OCI-LY7 (cell line): Measurements from ENCODE around the gene ACER3. TPM values are rescaled to one million over a fixed set of nuclear protein-coding genes. Genes with fewer than 3 reads are reported as not detected.
"Not testable (repeated sequence)": the region's sequence is repeated elsewhere in the genome, so short reads cannot be mapped to it uniquely, and the experiment has no call there.

Source experiments
- BruUV-seq: library from RNA; stranded (reverse); fragments of 400-500 nt; replicated peaks from 2 replicates; lab custom pipeline; 2021; lab: Mats Ljungman, UMichigan
- CTCF ChIA-PET: fragments of 300-600 bp; sonication (Branson Sonifier 250); formaldehyde crosslinking; loops from one replicate; lab custom pipeline; 2022; ENCODE audit warnings: antibody characterized with exemption; ENCODE audit not compliant: unreplicated experiment; lab: Charles Lee
- POLR2A ChIA-PET: fragments of 300-600 bp; sonication (Branson Sonifier 250); formaldehyde crosslinking; loops from one replicate; lab custom pipeline; 2022; ENCODE audit warnings: antibody characterized with exemption; lab: Charles Lee
- DNase-seq: peaks from one replicate; pipeline ENCODE4 v3.0.0-alpha.2; 2015; ENCODE audit warnings: low spot score
- H2AFZ ChIP-seq: fragments of 200-600 bp; sonication (generic), shearing (Covaris generic); 2 replicates; pipeline ENCODE4 v1.6.1; 2014; ENCODE audit warnings: mild to moderate bottlenecking, antibody characterized with exemption, low read length, moderate library complexity
- H3K27ac ChIP-seq: fragments of 200-600 bp; sonication (generic); 2 replicates; pipeline ENCODE4 v1.5.1; 2014; ENCODE audit warnings: mixed run types, low read depth, mild to moderate bottlenecking, moderate library complexity, low read length, inconsistent platforms; ENCODE audit not compliant: poor library complexity, severe bottlenecking
- H3K36me3 ChIP-seq: fragments of 200-600 bp; sonication (generic); 2 replicates; pipeline ENCODE4 v1.6.1; 2014; ENCODE audit warnings: mild to moderate bottlenecking, antibody characterized with exemption, low read length, moderate library complexity, mixed read lengths; ENCODE audit not compliant: insufficient read depth
- H3K4me1 ChIP-seq: fragments of 200-600 bp; sonication (generic); 2 replicates; pipeline ENCODE4 v1.5.1; 2014; ENCODE audit warnings: mild to moderate bottlenecking, low read length; ENCODE audit not compliant: insufficient read depth, poor library complexity, severe bottlenecking
- H3K4me2 ChIP-seq: fragments of 200-600 bp; sonication (generic); 2 replicates; pipeline ENCODE4 v1.6.1; 2014; ENCODE audit warnings: mild to moderate bottlenecking, low read length
- H3K4me3 ChIP-seq: fragments of 200-600 bp; sonication (generic); 2 replicates; pipeline ENCODE4 v1.5.1; 2014; ENCODE audit warnings: mild to moderate bottlenecking, low read depth, low read length; ENCODE audit not compliant: poor library complexity, severe bottlenecking
- H3K79me2 ChIP-seq: fragments of 200-600 bp; sonication (generic); 2 replicates; pipeline ENCODE4 v1.6.1; 2016; ENCODE audit warnings: low read depth, mild to moderate bottlenecking, low read length, moderate library complexity, mixed read lengths; ENCODE audit not compliant: insufficient read depth
- H3K9me2 ChIP-seq: fragments of 200-600 bp; sonication (generic); 2 replicates; pipeline ENCODE4 v1.6.1; 2016; ENCODE audit warnings: mild to moderate bottlenecking, low read length, mixed read lengths; ENCODE audit not compliant: insufficient read depth
- H3K9me3 ChIP-seq: fragments of 200-600 bp; sonication (generic); 2 replicates; pipeline ENCODE4 v1.6.1; 2014; ENCODE audit warnings: mild to moderate bottlenecking, mixed run types, low read length, mixed read lengths
- H4K20me1 ChIP-seq: fragments of 200-600 bp; sonication (generic); 2 replicates; pipeline ENCODE4 v1.6.1; 2014; ENCODE audit warnings: mild to moderate bottlenecking, antibody characterized with exemption, low read length, moderate library complexity, mixed read lengths; ENCODE audit not compliant: insufficient read depth
- EZH2phosphoT487 ChIP-seq: fragments of 200-600 bp; sonication (generic); IDR thresholded peaks from 2 replicates; pipeline ENCODE4 v1.6.1; 2018; ENCODE audit warnings: low read depth, borderline replicate concordance, mild to moderate bottlenecking, mixed run types, antibody characterized with exemption, low read length, moderate library complexity, mixed read lengths
- intact Hi-C: fragments of 100-400 bp; cut with micrococcal nuclease; formaldehyde crosslinking; loops from one replicate; pipeline ENCODE4 v1.10.0; 2022; ENCODE audit not compliant: unreplicated experiment
- total RNA-seq, 2 experiments: library from RNA; depleted of rRNA in 1 of 2; stranded (reverse); fragments of >200 nt in 1 of 2; shearing (Covaris generic) in 1 of 2; gene quantifications; 2 replicates each; pipeline ENCODE4 v1.2.3, GENCODE V29; 2014 to 2022
- TF ChIP-seq, protein P1 (sequence below): fragments of 200-600 bp; sonication (generic); conservative IDR thresholded peaks from 2 replicates; pipeline ENCODE4 v1.5.1; 2014; ENCODE audit warnings: mild to moderate bottlenecking, antibody characterized with exemption, low read length, moderate library complexity, mixed read lengths

Gene ACER3
- total RNA-seq, 2 experiments from 2014 or later: 3.0 to 12.2 TPM

DNA sequence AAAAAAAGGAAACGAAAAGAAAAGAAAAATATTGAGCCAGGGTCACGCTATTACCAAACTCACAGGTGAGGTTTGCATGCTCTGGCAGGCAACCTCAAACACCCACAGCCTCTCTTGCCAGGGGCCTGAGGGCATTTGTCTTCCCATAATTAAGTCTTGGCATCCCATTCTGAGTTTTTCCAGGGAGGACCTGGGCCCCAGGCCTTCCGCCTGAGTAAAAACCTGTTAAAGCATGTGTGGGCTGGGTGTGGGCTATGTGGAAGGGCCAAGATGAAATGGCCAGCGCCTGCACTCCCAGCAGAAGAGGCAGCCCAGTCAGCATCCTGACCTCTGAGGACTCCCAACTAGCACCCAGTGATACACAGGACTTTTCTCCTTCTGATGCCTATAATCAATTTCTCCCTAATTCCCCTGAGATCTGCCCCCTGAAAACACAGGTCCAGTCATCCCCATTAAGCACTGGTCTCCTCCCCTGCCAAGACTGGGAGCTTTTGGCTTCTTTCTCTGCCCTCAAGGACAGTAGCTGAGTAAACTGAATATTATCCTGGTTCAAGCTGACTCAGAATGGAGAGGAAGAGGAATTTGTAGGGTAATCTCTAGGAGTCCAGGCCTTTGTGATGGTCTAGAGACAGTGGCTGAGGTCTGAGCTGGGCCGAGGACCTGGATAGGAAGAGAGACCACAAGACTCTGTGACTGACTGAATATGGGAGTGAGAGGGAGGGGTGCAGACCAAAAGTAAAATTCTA lies 35.6 kb upstream of the ACER3 start:
- no peaks in the 10 kb centered on the region for H3K36me3 ChIP-seq
- 0 out of 2 replicates have a peak, but pooled peaks cover 7% of the 10 kb centered on the region for H3K9me3 ChIP-seq
- ChIA-PET POLR2A (no interaction called here), CTCF (no interaction called here)
- H2AFZ ChIP-seq: no peak overlapping the region
- BruUV-seq: no TSS peak
- intact Hi-C loops: no loop called here
- no peak overlapping the region for H3K4me3 ChIP-seq
- peaks cover 6% of the 10 kb centered on the region for H3K4me1 ChIP-seq
- no peaks in the 10 kb centered on the region for H3K9me2 ChIP-seq
- no peak overlapping the region for H3K27ac ChIP-seq
- H4K20me1 ChIP-seq: no peaks in the 10 kb centered on the region
- no peak overlapping the region for H3K4me2 ChIP-seq
- no peaks in the 10 kb centered on the region for H3K79me2 ChIP-seq
- no peak for DNase-seq
- no peak for TF ChIP-seq EZH2phosphoT487
- TF ChIP-seq, protein P1, sequence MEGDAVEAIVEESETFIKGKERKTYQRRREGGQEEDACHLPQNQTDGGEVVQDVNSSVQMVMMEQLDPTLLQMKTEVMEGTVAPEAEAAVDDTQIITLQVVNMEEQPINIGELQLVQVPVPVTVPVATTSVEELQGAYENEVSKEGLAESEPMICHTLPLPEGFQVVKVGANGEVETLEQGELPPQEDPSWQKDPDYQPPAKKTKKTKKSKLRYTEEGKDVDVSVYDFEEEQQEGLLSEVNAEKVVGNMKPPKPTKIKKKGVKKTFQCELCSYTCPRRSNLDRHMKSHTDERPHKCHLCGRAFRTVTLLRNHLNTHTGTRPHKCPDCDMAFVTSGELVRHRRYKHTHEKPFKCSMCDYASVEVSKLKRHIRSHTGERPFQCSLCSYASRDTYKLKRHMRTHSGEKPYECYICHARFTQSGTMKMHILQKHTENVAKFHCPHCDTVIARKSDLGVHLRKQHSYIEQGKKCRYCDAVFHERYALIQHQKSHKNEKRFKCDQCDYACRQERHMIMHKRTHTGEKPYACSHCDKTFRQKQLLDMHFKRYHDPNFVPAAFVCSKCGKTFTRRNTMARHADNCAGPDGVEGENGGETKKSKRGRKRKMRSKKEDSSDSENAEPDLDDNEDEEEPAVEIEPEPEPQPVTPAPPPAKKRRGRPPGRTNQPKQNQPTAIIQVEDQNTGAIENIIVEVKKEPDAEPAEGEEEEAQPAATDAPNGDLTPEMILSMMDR: no peak

DNA sequence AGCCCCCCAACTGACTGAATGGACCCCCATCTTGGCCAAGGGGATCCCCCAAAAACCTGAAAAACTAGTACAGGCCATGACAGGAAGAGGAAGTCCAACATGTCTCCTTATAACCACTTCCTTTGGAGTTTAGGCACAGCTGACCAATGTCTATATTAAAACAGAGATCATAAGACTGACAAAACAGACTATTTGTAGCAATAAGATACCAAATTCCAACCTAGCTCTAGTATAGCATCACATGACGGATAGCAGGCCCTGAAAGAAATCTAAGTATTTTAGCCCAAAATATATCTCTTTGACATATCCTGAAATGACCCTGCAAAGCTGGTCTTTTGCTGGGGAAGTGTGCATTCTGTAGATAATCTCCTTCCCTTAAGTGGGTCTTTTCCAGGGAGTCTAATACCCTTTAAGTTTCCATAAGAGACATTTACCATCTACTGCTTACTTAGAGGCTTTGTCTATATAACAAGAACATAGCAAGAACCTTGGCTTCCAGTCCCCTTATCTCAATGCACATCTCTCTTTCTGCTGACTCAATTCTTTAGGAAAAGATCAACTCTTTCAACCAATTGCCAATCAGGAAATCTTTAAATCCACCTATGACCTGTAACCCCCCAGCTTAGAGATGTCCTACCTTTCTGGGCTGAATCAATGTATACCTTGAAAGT lies 34.9 kb upstream of the ACER3 start:
- Histone ChIP-seq H3K27ac (no peak overlapping the region), H3K9me3 (0 out of 2 replicates have a peak, but pooled peaks cover 7% of the 10 kb centered on the region), H3K9me2 (no peaks in the 10 kb centered on the region), H4K20me1 (no peaks in the 10 kb centered on the region), H2AFZ (no peak overlapping the region), H3K4me2 (no peak overlapping the region), H3K36me3 (no peaks in the 10 kb centered on the region), H3K79me2 (no peaks in the 10 kb centered on the region), H3K4me3 (no peak overlapping the region), H3K4me1 (peaks cover 6% of the 10 kb centered on the region)
- POLR2A ChIA-PET: interaction anchor here (0.6 to 0.7 kb wide), 2 partner anchors 29 to 63 kb away, joined by 3 read pairs; no protein-coding TSS in a partner anchor
- CTCF ChIA-PET: no interaction called here
- no TSS peak for BruUV-seq
- intact Hi-C loops: no loop called here
- TF ChIP-seq, protein P1: no peak
- no peak for TF ChIP-seq EZH2phosphoT487
- no peak for DNase-seq

DNA sequence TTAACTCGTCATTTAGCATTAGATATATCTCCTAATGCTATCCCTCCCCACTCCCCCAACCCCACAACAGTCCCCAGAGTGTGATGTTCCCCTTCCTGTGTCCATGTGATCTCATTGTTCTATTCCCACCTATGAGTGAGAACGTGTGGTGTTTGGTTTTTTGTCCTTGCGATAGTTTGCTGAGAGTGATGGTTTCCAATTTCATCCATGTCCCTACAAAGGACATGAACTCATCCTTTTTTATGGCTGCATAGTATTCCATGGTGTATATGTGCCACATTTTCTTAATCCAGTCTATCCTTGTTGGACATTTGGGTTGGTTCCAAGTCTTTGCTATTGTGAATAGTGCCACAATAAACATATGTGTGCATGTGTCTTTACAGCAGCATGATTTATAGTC lies 34.2 kb upstream of the ACER3 start:
- intact Hi-C loops, H3K36me3 ChIP-seq, H3K4me1 ChIP-seq, H3K79me2 ChIP-seq, H4K20me1 ChIP-seq, H3K4me3 ChIP-seq, H3K4me2 ChIP-seq, DNase-seq, H3K27ac ChIP-seq, BruUV-seq, CTCF ChIA-PET, H3K9me3 ChIP-seq, H2AFZ ChIP-seq, H3K9me2 ChIP-seq: not testable (repeated sequence)
- POLR2A ChIA-PET: interaction anchor here (0.6 to 0.7 kb wide), 2 partner anchors 28 to 62 kb away, joined by 3 read pairs; no protein-coding TSS in a partner anchor

DNA sequence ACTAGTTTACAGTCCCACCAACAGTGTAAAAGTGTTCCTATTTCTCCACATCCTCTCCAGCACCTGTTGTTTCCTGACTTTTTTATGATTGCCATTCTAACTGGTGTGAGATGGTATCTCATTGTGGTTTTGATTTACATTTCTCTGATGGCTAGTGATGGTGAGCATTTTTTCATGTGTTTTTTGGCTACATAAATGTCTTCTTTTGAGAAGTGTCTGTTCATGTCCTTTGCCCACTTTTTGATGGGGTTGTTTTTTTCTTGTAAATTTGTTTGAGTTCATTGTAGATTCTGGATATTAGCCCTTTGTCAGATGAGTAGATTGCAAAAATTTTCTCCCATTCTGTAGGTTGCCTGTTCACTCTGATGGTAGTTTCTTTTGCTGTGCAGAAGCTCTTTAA lies 33.7 kb upstream of the ACER3 start:
- POLR2A ChIA-PET, H4K20me1 ChIP-seq, H3K79me2 ChIP-seq, H3K4me2 ChIP-seq, H3K9me2 ChIP-seq, H3K4me1 ChIP-seq, H3K36me3 ChIP-seq, H3K9me3 ChIP-seq, BruUV-seq, H2AFZ ChIP-seq, intact Hi-C loops, CTCF ChIA-PET, H3K27ac ChIP-seq, DNase-seq, H3K4me3 ChIP-seq: not testable (repeated sequence)
